ENCODE data around the gene GGPS1.
"Not testable (repeated sequence)": the region's sequence is repeated elsewhere in the genome, so short reads cannot be mapped to it uniquely, and the experiment has no call there.

The GGPS1 gene

DNA sequence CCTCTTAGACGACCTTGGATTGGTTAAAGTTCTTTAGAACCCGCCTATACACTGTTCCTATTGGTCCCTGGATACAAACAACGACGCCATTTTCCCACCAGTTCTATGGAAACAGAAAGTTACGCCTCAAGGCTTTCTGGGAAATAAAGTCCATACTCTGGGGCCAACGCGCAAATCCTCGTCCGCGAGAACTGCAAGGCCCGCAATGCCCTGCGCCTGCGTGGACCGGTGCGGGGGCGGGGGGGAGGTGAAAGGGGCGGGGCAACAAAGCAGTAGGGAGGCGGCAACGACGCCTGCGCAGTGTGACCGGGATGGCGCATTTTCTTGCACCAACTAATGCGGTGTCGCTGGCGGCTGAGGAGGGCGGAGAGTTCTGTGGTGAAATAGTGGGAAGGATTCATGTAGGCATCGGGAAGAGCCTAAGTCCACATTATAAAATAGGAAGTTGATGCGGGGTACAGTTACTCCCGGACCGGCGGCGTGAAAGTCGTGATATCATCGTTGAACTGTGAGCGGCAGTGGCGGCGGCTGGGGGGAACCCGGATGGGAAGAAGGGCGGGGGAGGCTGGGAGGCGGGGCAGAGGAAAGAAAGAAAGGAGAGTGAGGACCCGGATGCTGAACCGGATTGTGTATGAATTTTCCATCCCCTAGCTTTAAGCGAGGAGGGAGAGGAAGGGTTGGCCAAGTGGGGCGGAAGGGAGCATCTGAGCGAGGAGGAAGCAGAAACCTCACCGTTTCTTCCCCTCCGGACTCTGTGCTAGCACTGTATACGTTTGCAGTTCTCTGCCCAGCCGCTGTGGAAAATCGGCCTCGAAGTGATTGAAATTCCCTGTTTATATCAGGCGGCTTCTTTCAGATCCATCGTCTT, at the start of gene GGPS1:
Gene GGPS1, plus strand, starts transcription at position 300 of the 868 bp plus-strand sequence. CDS start 6,695 bp downstream, outside the sequence.
- DNase-seq, result peak; percentile 99

DNA sequence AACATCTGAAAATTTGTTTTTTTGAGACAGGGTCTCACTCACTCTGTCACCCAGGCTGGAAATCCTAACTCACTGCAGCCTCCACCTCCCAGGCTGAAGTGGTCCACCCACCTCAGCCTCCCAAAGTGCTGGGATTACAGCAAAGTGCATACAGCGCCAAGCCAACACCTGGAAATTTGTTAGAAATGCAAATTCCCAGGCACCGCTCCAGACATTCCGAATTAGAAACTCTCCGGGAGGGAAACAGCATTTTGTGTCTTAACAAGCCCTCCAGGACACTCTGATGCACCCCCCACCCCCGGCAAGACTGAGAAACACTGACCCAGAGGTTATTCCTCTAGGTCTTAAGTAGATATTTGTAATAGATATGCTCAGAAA, 49.5 kb upstream of the GGPS1 start:
- no peak for DNase-seq

DNA sequence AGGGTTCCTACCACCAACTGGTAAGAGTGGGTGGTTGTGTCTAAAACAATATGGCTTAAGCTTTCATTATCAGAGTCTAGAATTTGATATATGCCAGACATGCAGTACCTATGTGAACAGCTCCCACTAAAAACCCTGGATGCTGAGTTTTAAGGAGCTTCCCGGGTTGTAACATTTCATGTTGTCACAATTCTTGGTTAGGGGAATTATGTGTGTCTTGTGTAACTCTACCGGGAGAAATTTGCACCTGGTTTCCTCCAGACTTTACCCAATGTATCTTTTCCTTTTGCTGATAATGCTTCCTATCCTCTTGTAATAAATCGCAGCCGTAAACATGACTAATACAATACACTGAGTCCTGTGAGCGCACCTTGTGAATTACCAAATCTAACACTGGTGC, 48.7 kb upstream of the GGPS1 start:
- no peak for DNase-seq

DNA sequence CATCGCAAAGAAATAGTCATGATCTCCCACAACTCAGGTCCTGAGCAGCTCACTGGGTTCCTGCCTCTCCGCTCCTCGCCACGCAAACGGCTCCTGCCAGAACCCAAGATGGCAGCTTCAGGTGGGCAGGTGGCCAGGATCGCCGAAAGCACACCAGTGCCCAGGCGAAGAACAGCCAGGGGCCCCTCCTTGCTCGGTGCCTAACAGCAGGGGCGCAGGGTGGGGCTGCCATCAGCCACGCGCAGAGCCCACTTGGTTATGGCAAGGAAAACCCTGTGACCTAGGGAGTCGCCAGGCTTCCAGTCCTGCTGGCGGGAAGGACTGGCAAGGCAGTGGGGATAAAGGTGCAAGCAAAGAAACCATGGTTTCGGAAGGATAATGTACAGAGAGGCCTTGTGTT, 47.9 kb upstream of the GGPS1 start:
- no peak for DNase-seq

DNA sequence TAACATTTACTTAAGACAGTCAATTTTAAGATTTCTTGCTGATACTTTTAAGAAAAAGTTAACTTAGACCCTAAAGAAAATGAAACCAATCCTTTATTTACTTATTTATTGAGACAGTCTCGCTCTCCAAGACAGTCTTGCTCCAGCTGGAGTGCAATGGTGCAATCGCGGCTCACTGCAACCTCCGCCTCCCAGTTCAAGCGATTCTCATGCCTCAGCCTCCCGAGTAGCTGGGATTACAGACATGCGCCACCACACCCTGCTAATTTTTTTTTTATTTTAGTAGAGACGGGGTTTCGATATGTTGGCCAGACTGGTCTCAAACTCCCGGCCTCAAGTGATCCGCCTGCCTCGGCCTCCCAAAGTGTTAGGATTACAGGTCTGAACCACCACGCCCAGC, 44.7 kb upstream of the GGPS1 start:
- DNase-seq, result not testable (repeated sequence)

DNA sequence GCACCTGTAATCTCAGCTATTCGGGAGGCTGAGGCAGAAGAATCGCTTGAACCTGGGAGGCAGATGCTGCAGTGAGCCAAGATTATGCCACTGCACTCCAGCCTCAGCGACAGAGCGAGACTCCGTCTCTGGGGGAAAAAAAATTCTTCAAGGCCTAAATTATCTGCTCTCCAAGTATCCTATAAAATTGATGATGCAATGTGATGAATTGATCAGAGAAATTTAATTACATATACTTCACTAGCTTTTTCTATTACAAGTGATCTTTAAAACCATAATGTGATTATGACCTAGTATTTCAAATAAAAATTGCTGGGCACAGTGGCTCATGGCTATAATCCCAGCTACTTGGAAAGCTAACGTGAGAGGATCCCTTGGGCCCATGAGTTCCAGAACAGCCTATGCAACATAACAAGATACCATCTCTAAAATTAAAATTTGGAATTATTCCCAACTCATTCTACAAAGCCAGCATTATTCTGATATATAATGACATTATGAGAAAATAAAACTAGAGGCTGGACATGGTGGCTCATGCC, 44.1 kb upstream of the GGPS1 start:
- DNase-seq, result no peak

DNA sequence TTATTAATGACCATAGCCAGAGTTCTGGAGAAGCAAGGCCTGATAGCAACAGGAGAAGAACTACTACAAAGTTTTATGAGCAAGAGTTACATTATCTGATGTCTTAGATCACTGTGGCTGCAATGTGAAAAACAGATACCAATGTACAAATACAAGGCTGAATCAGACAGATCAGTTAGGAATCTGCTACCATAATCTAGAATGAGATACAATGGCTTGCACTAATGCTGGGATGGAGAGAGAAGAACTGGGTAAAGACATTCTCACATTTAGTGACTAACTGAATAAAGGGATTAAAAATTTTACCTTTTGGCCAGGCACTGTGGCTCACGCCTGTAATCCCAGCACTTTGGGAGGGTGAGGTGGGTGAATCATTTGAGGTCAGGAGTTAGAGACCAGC, 41.7 kb upstream of the GGPS1 start:
- DNase-seq, result peak; percentile 4

DNA sequence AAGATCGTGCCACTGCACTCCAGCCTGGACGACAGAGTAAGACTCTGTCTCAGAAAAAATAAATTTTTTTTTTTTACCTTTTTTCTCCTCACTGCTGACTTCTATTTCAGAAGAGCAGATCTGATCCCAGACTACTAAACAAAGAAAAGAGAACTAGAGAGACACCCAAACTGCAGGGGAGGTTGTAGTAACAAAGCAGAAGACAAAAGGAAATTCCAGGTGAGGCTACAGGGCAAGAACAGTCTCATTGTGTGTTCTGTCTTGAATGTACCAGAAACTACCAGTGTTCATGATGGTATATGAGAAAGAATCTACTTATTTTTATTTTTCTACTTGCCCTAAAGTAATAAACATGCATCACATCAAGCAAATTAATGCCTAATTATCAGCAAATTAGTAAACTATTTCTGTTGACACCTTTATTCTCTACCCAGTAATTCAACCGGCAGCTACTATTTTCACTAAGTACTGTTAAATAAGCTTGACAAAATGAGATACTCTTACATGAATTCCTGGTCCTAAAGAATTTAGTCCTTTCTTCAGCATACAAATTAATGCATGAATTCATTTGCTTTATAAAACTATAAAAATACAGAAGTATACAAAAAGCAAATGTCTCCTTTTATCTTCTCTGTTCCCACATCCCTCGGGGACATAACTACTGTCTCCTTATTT, 41.0 kb upstream of the GGPS1 start:
- DNase-seq, result no peak

DNA sequence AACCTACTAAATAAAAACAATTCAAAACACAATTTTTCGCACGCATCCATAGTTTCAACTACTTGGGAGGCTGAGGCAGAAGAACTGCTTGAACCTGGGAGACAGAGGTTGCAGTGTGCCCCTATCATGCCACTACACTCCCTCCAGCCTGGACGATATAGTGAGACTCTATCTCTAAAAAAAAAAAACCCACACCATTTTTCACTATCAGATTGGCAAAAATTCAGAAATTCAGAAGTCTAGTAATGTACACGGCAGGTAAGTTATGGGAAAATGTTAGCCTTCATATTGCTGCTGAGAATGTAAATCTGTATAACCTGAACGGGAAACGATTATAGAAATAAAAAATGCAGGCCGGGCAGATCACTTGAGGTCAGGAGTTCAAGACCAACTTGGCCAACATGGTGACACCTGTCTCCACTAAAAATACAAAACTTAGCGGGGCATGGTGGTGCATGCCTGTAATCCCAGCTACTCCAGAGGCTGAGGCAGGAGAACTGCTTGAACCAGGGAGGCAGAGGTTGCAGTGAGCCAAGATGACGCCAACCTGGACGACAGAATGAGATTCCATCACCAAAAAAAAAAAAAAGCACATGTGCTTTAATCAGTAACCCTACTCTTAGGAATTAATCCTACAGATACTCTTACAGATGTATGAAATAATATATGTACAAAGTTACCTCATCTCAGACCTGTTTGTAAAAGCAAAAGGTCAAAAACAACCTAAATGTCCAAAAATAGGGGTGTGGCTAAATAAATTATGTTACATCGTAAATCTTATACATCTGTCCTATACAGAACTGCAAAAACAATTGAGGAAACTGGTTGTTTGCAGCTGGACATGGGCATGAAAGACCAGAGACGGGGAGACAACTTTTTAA, 38.3 kb upstream of the GGPS1 start:
- no peak for DNase-seq

DNA sequence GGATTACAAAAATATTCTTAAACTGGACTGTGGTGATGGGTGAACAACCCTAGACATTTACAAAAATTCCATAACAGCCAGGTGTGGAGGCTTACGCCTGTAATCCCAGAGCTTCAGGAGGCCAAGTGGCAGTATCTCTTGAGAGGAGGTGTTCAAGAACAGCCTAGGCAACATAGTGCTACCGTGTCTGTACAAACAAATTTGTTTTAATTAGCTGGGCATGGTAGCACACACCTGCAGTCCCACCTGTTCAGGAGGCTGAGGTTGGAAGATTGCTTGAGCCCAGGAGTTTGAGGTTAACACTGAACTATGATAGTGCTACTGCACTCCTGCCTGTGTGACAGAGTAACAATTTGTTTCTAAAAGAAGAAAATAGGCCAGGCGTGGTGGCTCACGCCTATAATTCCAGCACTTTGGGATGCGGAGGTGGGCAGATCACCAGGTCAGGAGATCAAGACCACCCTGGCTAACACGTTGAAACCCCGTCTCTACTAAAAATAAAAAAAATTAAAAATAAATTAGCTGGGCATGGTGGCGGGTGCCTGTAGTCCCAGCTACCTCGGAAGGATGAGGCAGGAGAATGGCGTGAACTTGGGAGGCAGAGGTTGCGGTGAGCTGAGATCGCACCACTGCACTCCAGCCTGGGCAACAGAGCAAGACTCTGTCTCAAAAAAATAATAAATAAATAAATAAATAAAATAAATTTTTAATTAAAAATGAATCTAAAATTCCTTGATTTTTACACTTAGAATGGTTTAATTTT, 37.4 kb upstream of the GGPS1 start:
- no peak for DNase-seq

DNA sequence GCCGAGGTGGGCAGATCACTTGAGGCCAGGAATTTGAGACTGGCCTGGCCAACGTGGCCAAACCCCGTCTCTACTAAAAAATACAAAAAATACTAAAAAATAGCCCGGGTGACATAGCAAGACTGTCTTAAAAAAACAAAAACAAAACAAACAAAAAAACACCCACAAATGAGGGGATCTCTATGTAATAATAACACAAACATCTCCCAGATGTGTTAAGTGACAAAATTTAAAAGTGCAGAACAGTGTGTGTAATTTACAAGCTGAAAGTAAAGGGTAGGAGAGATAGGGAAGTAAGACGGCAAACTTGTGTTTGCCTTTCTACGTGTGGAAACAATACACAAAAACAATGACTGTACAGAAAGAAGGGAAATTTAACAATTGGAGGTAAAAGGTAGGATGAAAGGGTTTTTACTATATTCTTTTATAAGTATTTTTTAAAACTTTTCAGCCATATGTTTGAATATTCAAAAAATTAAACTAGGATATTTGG, 36.7 kb upstream of the GGPS1 start:
- no peak for DNase-seq

DNA sequence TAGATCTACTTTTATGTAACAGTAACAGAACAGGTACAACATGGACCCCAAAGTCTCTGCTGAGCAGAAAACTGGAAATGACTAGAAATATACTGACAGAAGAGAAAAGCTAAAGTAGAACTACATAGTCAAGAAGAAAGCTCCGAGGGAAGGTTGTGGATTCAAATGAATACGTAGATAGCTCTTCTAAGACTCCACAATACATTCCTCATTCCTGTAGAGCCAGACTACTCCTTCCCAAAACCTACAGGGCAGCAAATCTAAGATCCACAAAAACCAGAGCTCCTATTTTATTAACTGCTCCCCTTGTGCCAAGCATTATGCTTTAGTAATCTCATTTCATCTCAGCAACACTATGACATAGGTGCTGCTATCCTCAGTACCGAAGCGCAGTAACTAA, 35.6 kb upstream of the GGPS1 start:
- no peak for DNase-seq

DNA sequence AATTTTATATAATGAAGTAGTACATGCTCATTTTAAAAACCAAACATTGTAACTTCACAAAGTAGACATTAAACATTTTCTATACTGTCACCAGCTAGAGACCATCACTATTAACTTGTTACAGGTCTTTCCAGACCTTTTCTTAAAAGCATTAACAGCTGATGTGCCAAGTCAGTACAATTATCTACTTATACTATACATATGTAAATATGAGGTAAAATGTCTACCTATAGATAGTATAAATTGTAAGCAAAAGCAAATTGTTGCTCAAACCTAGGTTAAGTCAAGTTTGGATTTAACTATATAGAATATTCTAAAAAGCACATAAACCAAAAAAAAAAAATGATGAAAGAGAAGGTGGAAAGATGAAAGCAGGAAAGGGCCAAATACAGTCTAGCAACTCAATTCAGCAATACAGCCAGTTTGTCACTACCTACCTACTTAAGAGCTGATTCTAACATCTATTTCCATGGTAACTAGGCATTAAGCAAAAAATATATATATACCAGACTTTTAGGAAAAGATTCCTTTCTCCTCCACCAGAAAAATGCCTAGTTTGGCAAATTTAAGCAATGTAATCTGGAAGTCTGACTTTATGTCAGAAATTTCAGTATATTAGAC, 34.9 kb upstream of the GGPS1 start:
- DNase-seq, result no peak

DNA sequence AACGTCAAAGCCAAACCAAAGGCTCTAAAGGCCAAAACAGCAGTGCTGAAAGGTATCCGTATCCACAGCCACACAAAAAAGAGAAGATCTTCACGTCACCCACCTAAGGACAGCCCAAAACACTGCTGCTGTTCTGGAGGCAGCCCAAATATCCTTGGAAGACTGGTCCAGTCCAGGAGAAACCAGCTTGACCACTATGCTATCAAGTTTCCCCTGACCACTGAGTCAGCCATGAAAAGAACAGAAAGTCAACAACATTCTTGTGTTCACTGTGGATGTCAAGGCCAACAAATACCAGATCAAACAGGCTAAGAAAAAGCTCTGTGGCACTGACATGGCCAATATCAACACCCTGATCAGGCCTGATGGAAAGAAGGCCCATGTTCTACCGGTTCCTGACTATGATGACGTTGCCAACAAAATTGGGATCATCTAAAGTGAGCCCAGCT, 32.4 kb upstream of the GGPS1 start:
- DNase-seq, result no peak

DNA sequence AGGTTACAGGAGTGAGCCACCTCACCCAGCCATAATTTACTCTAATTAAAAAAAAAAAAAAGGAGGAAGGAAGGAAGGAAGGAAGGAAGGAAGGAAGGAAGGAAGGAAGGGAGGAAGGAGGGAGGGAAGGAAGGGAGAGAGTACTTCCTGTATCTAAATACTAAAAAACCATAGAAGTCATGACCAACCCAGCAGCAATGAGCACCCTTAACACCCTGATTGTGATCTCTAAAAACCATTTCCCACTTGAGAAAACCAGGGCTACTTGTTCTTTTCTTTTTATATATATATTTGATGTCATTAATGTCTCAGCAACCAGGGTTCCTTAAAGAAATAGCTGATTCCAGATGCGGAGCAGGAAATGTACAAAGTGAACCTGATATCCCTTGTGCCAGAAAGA, 31.6 kb upstream of the GGPS1 start:
- DNase-seq, result no peak

DNA sequence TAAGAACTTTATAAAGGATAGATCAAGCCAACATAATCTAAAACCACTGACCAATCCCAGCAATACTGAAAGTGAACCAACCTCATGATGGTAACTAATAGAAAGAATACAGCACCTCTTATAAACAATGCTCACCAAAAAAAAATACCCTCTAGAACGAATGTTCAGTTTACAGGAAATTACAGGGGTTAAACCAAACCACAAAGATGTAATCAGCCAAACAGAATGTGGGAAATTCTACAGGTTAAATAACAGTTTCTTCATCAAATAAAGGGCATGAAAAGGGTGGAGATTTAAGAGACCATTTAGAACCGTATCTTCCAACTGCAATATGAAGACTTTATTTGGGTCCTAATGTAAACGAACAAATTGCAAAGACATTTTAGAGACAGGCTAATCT, 30.8 kb upstream of the GGPS1 start:
- DNase-seq, result no peak

DNA sequence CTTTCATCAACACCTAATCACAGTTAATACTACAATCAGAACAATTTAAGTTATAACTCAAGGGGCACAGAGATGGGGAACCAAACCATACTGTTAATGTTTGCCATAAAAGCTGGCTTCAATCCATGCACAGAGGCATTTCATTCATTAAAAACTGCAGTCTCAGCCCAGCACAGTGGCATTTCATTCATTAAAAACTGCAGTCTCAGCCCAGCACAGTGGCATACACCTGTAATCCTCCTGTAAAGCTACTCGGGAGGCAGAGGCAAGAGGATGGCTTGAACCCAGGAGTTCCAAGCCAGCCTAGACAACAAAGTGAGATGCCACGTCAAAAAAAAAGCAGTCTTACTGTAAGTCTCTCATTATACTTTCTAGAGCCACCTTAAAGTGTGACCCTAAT, 29.6 kb upstream of the GGPS1 start:
- DNase-seq, result no peak

DNA sequence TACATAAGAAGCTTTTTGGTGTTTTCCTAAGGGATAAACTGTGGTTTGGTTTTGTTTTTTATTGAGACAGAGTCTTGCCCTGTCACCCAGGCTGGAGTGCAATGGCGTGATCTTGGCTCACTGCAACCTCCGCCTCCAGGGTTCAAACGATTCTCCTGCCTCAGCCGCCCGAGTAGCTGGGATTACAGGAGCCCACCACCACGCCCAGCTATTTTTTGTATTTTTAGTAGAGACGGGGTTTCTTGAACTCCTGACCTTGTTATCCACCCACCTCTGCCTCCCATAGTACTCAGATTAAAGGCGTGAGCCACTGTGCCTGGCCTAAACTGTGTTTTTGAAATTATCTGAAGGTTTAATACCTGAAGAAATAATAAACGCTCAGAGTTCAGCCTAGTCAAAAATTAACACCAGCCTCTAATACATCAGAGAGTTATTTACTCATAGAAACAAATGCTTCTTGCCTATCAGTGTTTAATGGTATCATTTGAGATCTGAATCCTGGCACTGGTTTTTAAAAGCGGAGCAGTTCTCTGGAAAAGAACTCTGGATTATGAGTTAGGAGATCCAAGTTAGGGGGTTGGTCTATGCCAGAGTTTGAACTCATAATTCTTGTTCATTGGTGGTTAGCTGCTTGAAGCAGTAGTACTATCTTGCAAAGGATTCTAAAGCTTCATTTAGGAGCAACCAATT, 29.1 kb upstream of the GGPS1 start:
- no peak for DNase-seq

DNA sequence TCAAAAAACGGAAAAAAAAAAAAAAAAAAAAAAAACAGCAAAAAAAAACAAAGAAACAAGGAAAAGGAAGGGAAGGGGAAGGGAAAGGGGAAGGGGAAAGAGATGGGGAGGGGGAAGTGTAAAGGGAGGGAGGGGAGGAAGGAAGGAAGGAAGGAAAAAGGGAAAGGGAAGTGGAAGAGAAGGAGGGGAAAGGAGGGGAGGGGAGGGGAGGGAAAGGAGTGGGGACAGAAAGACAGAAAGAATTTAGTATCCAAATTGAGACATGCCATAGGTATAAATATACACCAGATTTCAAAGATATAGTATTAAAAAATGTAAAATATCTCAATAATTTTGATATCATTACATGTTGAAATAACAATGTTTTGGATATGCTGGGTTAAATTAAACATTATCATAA, 26.2 kb upstream of the GGPS1 start:
- DNase-seq, result no peak

DNA sequence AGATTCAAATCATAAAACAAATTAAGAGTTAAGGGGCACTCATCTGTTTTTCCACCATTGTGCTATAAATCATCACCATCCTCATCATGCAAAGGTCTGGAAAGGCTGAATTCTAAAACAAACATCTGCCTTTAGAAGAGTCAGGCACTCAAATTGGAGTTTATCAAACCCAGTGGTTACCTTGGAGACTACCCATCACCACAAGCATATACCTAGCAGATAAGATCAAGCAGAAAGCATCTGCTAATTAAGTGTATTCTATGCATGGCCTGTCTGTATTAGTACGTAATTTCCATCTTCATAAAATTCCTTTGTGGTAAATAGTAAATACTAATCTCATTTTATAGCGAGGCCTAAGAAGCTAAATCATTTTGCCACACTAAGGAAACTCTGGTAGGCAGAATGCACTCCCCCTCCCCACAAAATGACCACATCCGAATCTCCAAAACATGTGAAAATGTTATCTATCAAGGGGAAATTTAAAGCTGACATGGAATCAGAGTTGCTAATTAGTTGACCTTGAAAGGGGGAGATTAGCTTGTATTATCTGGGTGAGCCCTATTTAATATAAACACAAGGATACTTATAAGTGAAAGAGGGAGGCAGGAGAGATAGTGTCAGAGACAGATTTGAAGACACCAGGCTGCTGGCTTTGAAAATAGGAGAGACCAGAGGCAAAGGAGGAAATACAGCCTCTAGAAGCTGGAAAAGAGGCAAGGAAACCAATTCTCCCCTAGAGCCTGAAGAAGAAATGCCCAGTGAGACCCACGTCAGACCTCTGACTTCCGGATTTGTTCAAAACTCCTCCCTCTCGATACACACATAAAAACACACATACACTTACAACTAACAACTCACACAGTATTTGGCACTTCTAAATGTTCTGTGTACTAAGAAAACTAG, 23.6 kb upstream of the GGPS1 start:
- DNase-seq, result no peak
